Glutamatergic neuron (in vitro differentiated cells): ENCODE measurements around the gene TTLL7. TPM values are rescaled to one million over a fixed set of nuclear protein-coding genes. Genes with fewer than 3 reads are reported as not detected.

ENCODE experiments used
- DNase-seq: peaks from one replicate; pipeline ENCODE4 v3.0.0; 2022
- H3K27ac Mint-ChIP-seq: one replicate; pipeline ENCODE4 v1.8.0; 2020; ENCODE audit warnings: mild to moderate bottlenecking, mixed read lengths, inconsistent platforms; ENCODE audit not compliant: unreplicated experiment
- H3K27me3 Mint-ChIP-seq: one replicate; pipeline ENCODE4 v1.8.0; 2020; ENCODE audit warnings: mild to moderate bottlenecking, moderate library complexity, mixed read lengths, inconsistent platforms; ENCODE audit not compliant: unreplicated experiment
- H3K36me3 Mint-ChIP-seq: one replicate; pipeline ENCODE4 v1.8.0; 2020; ENCODE audit warnings: mild to moderate bottlenecking, mixed read lengths, inconsistent platforms; ENCODE audit not compliant: unreplicated experiment
- H3K4me1 Mint-ChIP-seq: one replicate; pipeline ENCODE4 v1.8.0; 2020; ENCODE audit warnings: mild to moderate bottlenecking, low read depth, mixed read lengths, inconsistent platforms; ENCODE audit not compliant: unreplicated experiment
- H3K4me3 Mint-ChIP-seq: one replicate; pipeline ENCODE4 v1.8.0; 2020; ENCODE audit warnings: mild to moderate bottlenecking, mixed read lengths, inconsistent platforms; ENCODE audit not compliant: unreplicated experiment
- H3K9me3 Mint-ChIP-seq: one replicate; pipeline ENCODE4 v1.8.0; 2020; ENCODE audit warnings: mild to moderate bottlenecking, moderate library complexity, mixed read lengths, inconsistent platforms; ENCODE audit not compliant: unreplicated experiment
- total RNA-seq: library from RNA; stranded (reverse); fragmentation: NEBNext Ultra II Directional; extraction: Animal tissue kit (Norgen Biotek cat#: 25700); gene quantifications from one replicate; pipeline ENCODE4 v1.2.1, GENCODE V29; 2021; ENCODE audit not compliant: unreplicated experiment
- TF ChIP-seq, protein P1 (sequence below): fragments of 200-600 bp; sonication (generic); IDR thresholded peaks from one replicate; pipeline ENCODE4 v1.5.0; 2021; ENCODE audit not compliant: partially characterized antibody, unreplicated experiment

Gene TTLL7
- total RNA-seq, 1 donor from 2014 or later: 123 TPM

DNA sequence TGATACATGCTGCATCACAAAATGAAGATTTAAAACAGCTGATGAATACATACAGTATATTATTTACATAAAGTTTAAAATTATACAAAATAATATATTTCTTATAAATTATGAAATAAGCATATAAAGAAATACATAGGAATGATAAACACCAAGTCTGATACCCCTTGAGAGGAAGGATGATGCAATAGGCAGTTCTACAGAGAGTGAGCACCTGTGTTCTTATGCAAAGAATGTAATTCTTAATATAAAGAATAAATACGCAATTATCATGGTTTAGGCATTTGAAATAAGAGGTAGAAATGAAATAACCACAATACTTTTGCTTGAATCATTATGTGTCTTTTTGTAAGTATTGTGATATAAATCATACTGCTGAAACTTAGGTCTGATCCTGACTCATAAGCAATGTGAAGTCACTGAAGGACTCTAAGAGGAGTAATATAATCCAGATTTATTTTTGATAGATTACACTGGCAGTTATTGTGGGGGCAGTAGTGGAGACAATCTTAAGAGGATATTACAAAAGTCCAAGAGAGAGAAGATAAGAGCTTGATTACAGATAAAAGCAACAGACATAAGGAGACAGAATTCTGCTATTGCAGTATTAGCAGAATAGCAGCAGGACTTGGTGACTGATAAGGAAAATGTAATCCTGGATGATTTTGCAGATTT is 39.0 kb downstream of the TTLL7 start:
- Mint-ChIP-seq H3K4me3 (no peak overlapping the region), H3K27me3 (no peaks in the 10 kb centered on the region), H3K27ac (no peak overlapping the region), H3K36me3 (no peaks in the 10 kb centered on the region), H3K4me1 (peaks cover 7% of the 10 kb centered on the region), H3K9me3 (peaks cover 1% of the 10 kb centered on the region)
- DNase-seq: no peak
- TF ChIP-seq, protein P1, sequence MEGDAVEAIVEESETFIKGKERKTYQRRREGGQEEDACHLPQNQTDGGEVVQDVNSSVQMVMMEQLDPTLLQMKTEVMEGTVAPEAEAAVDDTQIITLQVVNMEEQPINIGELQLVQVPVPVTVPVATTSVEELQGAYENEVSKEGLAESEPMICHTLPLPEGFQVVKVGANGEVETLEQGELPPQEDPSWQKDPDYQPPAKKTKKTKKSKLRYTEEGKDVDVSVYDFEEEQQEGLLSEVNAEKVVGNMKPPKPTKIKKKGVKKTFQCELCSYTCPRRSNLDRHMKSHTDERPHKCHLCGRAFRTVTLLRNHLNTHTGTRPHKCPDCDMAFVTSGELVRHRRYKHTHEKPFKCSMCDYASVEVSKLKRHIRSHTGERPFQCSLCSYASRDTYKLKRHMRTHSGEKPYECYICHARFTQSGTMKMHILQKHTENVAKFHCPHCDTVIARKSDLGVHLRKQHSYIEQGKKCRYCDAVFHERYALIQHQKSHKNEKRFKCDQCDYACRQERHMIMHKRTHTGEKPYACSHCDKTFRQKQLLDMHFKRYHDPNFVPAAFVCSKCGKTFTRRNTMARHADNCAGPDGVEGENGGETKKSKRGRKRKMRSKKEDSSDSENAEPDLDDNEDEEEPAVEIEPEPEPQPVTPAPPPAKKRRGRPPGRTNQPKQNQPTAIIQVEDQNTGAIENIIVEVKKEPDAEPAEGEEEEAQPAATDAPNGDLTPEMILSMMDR: no peak

DNA sequence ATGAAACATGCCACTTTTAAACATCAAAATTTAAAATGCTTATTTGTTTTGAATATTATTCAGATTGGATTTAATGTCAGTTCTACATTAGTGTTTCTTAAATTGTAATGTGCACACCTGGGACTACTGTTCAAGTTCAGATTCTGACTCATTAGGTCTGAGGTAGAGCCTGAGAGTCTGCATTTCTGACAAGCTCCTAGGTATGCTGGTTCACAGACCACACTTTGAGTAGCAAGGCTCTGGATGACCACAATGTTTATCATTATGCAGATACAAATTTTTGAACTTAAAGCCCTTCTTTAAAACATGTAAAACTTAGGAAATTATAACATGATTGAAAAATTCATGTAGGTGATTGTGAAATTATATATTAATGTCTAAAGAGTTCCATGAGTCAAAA is 40.2 kb downstream of the TTLL7 start:
- Mint-ChIP-seq H3K36me3 (no peaks in the 10 kb centered on the region), H3K4me3 (no peak overlapping the region), H3K27me3 (no peaks in the 10 kb centered on the region), H3K4me1 (peaks cover 4% of the 10 kb centered on the region), H3K9me3 (peaks cover 1% of the 10 kb centered on the region), H3K27ac (no peak overlapping the region)
- TF ChIP-seq, protein P1: no peak
- no peak for DNase-seq

DNA sequence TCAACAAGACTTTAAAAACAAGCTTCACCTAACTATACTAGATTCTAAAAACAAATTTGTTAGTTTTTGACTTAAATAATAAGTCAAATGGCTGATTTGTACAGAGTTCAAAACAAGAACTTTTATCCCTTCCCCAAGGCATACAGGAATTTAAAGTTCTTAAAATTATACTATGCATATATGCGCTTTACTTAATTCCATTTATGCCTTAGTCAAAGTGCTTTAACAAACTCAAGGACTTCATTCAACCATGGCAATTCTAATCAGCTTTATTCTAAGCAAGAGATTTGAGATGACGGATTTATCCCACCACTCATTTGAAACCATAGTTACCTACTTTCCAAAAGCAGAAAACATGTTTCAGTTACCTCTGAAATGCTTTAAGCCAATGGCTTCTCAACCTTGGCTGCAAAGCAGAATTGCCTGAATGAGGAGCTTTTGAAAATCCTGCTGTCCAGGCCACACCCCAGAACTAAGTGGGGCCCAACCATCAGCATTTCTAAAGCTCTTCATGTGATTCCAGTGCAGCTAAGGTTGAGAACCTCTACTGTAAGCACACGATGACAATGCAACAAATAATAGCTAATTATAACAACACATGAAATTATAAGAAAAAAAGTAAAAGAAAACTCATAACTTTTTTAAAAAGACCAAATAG is 44.6 kb downstream of the TTLL7 start:
- TF ChIP-seq, protein P1: no peak
- Mint-ChIP-seq H3K36me3 (no peaks in the 10 kb centered on the region), H3K27ac (no peak overlapping the region), H3K4me3 (no peak overlapping the region), H3K9me3 (peaks cover 1% of the 10 kb centered on the region), H3K27me3 (no peaks in the 10 kb centered on the region), H3K4me1 (peaks cover 2% of the 10 kb centered on the region)
- DNase-seq: no peak

DNA sequence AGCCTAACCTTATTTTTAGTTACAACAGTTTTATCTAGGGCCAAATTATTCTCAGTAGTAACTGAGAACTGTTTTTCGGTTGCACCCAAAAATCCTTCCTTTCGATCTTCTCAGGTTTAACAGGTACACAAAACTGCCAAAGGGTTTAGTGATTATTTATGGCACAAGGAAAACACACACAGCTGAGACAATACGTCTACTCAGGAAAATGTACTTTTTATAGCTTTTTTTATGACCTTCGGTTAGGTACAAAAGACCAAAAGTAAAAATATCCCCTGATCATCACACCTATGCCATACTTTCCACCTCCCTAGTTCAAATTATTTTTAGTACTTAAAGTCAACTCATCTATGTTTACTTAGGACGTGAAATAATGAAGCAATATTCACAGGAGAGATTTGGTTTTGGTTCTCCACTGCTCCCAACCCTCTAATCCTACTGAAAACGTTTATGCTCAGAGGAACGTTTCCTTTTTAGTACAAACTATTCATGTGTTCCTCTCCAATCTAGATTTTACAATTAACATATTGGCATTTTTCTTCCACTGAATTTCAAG is 48.7 kb downstream of the TTLL7 start:
- Mint-ChIP-seq H3K27me3 (no peaks in the 10 kb centered on the region), H3K4me3 (no peak overlapping the region)
- no peak for DNase-seq

More for the DNA sequence above, 48.7 kb downstream of the TTLL7 start:
- Mint-ChIP-seq H3K4me1 (peaks cover 2% of the 10 kb centered on the region), H3K9me3 (no peaks in the 10 kb centered on the region), H3K36me3 (no peaks in the 10 kb centered on the region), H3K27ac (no peak overlapping the region)
- TF ChIP-seq, protein P1: no peak
